GM18520 (cell line): ENCODE results near the gene IQCM.

Experiments used
- ATAC-seq: cut with Tn5 transposase; IDR thresholded peaks from one replicate; pipeline ENCODE4 v1.9.1; 2021; ENCODE audit not compliant: unreplicated experiment

The IQCM gene

GRCh38 chr4:149781150-149781549, 34.5 kb downstream of the IQCM start:
- ATAC-seq: no peak

- ATAC-seq: no peak
Observed at GRCh38 chr4:149768477-149768876, 47.2 kb downstream of the IQCM start.

GRCh38 chr4:149766135-149766534, 49.5 kb downstream of the IQCM start:
- no peak for ATAC-seq

GRCh38 chr4:149765630-149766029, 50.0 kb downstream of the IQCM start:
- ATAC-seq: no peak

GRCh38 chr4:149755969-149756368, 59.7 kb downstream of the IQCM start:
- ATAC-seq: no peak

DNA sequence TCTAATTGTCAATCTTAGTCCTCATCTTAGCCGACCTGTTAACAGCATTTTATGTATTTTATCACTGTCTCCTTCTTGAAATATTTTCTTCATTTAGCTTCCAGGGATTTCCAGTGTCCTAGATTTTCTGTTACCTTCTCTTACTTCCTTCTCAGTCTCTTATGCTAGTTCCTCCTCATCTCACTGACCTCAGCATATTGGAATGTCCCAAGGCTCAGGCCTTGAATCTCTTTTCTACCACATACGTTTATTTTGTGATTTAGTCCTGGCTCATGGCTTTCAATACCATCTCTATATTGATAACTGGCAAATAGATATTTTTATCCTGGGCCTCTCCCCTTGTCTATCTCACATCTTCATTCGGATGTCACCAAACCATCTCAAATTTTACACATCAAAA, 61.1 kb downstream of the IQCM start:
- ATAC-seq: no peak

- ATAC-seq: no peak
Observed at GRCh38 chr4:149752729-149753128, 62.9 kb downstream of the IQCM start.

DNA sequence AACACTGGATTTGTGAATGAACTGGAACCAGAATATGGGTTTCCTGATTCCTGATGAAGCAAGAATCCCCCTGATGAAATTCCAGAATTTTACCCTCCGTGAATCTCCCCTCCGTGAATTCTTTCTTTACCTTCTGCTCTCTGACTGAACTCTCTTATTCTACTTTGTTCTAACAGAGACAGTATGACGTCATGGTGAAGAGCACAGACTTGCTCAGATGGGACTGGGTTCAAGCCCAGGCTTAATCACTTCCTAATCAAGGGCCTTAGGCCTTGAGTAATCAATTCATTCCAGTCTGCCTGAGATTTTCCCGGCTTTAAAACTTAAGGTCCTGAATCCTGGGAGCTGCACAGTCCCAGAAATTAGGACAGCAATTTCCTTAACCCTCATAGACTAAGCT, 64.5 kb downstream of the IQCM start:
- no peak for ATAC-seq

DNA sequence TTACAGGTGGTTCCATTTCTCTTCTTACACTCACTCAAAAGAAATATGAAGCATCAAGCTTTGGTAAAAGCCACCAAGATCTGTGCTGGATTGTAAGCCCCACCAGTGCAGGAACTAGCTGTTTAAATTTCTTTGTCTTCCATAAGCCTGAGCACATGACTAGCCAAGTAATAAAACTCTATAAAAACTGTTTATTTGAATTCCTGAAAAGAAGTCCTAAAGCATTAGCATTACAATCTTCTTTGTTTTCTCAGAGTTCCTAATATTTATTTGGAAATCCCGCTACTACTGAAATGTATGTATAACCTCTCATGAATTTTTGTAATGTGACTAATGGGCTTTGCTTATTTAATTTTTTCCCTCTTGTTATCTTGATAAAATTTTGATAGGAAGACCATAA, 65.9 kb downstream of the IQCM start:
- no peak for ATAC-seq

GRCh38 chr4:149747646-149748045, 68.0 kb downstream of the IQCM start:
- ATAC-seq: no peak

DNA sequence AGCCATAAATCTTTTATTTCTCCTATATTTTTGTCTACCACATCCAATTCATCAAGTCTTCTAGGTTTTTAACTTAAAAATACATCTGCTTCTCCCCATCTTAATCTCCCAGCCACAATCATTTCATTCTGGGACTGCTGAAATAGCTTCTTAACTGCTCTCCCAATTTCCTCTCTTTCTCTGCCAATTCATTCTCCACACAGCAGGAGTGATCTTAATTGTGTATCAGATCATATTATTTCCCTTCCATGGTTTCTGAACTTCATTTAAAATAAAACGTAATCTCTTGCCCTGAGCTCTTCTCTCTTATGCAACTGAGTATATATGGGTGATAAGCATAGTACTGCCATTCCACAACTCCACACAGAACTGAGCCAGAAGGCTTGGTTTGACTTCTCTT, 69.4 kb downstream of the IQCM start:
- ATAC-seq: no peak

- no peak for ATAC-seq
Observed at GRCh38 chr4:149741186-149741831, 74.3 kb downstream of the IQCM start.

DNA sequence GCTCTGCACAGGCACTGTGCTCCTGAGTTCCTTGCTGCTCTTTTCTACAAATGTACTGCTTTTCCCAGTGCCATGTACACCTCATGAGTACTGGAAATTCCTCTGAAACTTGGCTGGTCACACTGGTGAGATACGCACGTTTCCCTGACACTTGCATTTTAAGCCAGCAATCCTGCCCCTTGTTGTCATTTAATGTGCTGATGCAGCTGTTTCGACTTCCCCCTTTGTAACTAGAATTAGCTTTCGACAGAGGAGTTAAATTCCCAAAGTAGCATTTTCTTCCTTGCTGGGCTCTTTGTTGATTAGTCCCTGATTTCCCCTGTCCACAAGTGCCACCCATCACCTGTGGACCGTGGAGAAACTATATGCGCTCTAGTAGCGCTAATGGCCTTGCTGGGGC, 77.5 kb downstream of the IQCM start:
- ATAC-seq: no peak

DNA sequence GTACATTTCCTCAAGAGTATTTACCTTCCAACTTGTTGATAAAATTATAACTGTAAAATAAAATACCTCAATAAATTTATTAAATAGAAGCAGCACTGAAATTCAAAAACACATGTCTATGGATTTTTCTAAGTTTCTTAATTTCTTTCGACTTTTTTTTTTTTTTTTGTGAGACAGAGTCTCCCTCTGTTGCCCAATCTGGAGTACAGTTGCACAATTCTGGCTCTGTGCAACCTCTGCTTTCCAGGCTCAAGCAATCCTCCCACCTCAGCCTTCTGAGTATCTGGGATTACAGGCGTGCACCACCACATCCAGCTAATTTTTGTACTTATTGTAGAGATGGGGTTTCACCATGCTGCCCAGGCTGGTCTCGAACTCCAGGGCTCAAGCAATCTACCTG, 79.8 kb downstream of the IQCM start:
- ATAC-seq: no peak

DNA sequence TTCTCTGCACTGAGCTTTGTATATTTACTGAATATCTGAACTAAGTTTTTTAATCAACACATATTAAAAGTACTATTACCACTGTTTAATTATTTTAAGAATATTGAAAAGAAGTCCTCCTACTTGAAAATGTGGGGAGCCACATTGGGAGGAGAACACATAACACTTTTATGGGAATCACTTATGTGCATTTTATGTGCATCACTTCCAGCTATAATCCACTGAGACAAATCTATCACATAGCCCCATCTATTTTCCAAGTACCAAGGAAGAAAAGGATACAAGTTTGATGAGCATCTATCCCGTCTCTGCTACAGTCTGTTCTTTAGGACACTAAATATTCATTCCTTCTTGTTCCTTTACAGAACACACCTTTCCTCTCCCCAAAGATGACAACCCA, 87.2 kb downstream of the IQCM start:
- ATAC-seq: no peak

DNA sequence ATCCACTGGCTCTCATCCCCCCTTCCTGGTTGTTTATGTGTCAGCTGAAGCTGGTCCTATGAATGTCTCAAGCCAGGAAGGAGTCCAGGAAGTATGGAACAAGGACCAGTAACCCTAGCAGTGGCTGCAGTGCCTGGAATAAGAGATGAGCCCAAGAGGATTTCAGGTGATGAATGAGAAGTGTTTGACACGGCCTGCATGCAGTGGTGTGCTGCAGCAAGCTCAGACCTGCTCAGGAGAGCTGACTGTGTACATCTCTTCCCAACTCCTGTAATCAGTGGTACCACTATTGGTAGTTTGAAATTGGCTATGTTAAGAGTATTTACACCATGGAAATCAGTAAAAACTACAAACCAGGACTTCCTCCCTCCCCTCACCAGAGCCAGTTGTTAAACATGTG, 88.0 kb downstream of the IQCM start:
- ATAC-seq: no peak

GRCh38 chr4:149723065-149723464, 92.6 kb downstream of the IQCM start:
- no peak for ATAC-seq

DNA sequence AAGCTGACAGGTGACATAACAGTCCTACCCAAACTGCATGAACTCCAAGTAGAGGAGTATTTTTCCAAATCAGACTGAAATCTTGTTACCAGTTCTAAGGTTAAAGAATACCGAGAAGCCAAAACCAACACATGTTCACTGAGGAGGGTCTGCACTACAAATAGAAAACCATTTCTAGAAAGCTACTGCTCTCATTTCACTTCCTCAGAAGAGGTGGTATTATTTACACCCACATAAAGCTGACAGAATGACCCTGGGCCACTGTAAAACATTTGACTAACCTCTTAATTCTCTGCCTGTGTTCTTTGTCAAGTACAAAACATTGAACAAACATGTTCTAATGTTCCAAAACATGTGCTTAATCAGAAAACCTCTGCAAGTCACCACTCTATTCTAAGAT, 95.8 kb downstream of the IQCM start:
- ATAC-seq: no peak

GRCh38 chr4:149719357-149719756, 96.3 kb downstream of the IQCM start:
- no peak for ATAC-seq

- no peak for ATAC-seq
Observed at GRCh38 chr4:149718500-149718899, 97.1 kb downstream of the IQCM start.

- ATAC-seq: no peak
Observed at GRCh38 chr4:149716728-149717127, 98.9 kb downstream of the IQCM start.

DNA sequence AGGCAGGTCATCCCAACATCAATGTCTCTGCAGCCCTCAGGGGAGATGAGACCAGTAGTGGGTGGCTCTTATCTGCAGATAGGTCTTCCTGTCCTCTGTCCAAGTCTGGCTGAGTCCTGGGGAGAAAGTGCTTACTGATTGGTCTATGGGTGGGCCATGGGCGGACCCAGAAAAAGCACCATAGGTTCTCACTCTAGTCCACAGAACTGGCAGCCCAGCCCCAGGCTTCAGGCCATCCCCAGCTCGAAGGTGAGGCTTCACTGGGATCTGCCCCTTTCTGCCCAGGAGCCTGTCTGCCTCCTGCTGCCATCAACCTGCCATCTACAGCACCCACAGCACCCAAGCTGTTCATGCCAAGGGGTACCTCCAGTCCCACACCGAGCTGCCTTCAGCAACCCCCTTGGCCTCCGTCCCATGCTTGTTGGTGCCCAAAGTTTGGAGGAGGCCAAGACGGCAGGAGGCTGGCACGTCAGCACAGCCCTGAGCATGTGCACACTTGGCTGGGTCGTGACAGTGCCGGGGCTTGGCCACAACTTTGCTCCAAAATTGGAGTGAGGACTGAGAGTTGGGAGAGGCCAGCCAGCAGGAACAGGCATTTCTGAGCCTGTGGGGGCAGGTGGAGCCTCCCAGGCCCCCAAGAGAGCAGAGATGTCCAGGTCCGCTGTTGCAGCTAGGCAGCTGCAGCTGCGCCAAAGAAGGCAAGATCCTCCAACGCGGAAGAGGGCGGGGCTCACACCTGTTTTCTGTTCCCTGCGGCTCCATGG, 99.6 kb downstream of the IQCM start:
- ATAC-seq: no peak

DNA sequence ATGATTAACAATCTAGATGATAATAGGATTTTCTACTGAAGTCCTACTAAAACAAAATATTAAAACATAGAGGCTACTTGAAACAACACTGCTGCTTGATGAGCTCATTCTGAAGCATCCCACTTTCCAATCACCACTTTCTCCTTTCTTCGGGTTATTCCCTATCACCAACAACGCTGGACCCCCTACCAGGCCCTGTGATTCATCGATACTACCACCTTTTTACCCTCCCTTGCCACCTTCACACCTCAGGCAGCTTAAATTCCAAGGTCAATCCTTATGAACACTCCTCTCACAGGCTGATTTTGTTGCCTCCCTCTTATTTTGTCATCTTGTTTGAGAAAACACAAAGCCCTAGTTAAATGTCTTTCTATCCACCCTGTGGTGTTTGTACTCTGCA, 102.6 kb downstream of the IQCM start:
- ATAC-seq: no peak
